ENCODE results near the gene BUB1B.

DNA sequence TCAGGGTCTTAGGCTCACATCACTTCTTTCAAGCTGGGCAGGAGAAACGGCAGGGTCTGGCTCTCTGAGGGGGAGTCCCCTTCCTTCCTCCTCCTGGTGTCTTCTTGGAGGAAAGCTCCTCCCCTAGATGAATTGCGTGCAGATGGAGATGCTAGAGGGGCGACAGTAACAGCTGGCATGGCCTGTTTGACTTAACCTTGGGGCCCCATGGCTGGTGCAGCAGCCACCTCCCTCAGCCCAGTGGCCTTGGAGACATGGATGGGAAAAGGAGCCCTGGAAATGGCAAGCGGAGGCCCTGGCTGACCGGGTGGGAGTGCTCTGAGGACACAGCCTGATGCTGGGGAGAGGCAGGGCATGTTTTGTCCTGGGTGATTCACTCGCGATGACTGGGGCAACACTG is 98.2 kb downstream of the BUB1B start:
- no peak for TF ChIP-seq CTCF (IDR thresholded peaks at IDR 0.05; ENCODE audit: insufficient read depth, low read length, poor library complexity, severe bottlenecking)
- TF ChIP-seq EZH2phosphoT487 (conservative IDR thresholded peaks at IDR 0.05; ENCODE audit: low read length), result no peak
